Measurements from ENCODE around the gene SAPCD1.
A peak's percentile ranks its signal among the peaks of the same experiment; 100 is the strongest.

The SAPCD1 gene

DNA sequence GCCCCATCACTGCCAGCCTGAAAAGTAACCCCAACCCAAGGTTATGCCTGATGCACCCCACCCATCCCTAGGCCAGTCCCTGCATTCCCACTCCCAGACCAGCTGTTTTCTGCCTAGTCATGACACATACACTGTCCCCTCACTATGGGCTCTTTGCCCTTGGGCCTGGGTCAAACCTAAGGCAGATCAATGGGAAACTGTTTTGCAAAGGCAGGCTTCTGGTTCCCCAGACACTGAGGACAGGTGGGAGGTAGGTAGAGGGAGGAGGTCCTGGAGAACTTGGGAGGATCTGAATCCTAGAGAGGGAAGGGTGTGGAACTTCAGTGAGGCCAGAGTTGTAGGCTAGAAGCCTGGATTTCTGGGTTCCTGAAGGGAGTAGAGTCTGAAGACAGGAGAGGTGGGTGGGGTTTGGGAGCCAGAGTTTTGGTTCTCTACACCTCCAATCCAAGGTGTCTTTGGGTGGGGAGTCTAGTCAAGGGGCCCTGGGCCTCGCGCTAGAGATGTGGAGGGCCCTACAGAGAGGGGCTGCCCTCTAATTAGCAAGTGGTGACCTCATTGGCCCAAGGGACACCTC is 28.1 kb upstream of the SAPCD1 start:
- no peaks in the 10 kb centered on the region for H3K9me3 Mint-ChIP-seq
- H3K36me3 Mint-ChIP-seq (ENCODE audit: insufficient read depth): peaks cover 63% of the 10 kb centered on the region
- H3K4me3 Mint-ChIP-seq: peak overlapping the region; percentile 96
- no peak for ATAC-seq (replicated peaks; ENCODE audit: extremely low read depth, poor library complexity, severe bottlenecking)
- peaks cover 81% of the 10 kb centered on the region for H3K4me1 Mint-ChIP-seq
- H3K27me3 Mint-ChIP-seq: no peaks in the 10 kb centered on the region
- peak overlapping the region; percentile 92 for H3K27ac Mint-ChIP-seq (ENCODE audit: low read depth)
- DNase-seq (ENCODE audit: low spot score in 2 of 2): no peak

DNA sequence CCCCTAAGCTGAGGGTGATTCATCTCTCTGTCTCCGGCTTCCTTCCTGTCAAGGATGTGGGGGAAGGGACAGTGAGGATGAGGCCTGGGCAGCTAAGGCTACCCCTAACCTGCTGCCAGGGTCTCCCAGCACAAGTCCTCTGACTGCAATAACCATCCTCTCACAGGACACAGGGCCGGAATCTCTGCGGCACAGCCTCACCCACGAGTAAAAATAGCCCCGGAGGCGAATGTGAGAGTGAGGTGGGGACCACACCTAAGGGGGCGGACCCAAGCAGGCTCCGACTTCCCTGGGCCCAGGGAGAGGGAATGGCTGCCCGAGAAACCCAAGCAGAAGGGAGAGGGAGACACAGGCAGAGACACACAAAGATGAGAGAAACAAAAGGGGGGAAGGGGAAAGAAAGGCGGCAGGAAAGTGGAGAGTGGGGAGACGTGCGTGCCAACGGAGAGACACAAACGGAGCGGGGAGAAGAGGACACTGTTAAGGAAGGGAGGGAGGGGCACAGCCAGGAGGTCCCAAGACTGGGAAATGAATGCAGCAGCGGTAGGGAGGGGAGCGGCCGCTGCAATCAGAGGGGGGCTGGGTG is 27.5 kb upstream of the SAPCD1 start:
- peak; percentile 24 for ATAC-seq (replicated peaks; ENCODE audit: extremely low read depth, poor library complexity, severe bottlenecking)

DNA sequence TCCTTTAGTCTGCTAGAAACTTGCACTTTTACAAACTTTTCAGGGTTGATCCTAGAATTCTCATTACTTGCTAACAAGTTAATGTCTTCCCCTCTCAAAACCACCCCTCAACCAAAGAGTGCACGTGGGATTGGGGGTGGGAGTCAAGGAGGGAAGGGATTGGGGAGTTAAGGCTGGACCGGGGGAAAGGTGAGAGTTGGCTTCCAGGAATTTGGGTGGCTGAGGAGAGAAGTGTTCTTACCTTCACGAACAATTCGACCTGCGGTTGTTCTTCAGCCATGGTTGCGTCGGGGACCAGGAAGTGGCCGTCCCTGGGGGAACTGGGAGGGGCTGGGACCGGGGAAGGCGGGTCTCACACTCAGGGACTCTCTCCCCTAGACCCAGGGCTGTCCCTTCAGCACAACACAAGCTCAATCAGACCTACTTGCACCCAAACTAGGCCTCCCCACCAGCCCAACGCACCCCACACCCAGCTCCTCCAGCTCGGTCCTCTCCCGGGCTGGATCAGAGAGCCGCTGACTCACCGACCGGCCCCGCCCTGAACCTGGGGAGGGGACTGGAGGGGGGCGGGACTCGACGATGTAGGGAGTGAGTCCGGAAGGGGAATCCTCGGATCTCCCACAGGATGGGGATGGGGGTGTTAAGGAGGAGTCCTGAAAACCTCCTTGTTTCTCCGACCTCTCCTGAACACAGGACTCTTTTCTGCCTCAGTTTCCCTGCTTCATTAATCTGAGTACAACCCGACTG is 26.3 kb upstream of the SAPCD1 start, which contains the start of gene CLIC1:
Gene CLIC1, minus strand, starts transcription at position 510 of the 747 bp plus-strand sequence. Its CDS starts 230 bp downstream, at position 280.
- Mint-ChIP-seq H3K27me3 (no peaks in the 10 kb centered on the region), H3K4me1 (peaks cover 78% of the 10 kb centered on the region), H3K4me3 (peak within 1 kb of the TSS; percentile 96), H3K27ac (ENCODE audit: low read depth) (peak within 1 kb of the TSS; percentile 92), H3K9me3 (no peaks in the 10 kb centered on the region), H3K36me3 (ENCODE audit: insufficient read depth) (peaks cover 61% of the 10 kb centered on the region)
- DNase-seq (ENCODE audit: low spot score in 2 of 2): no peak
- ATAC-seq (replicated peaks; ENCODE audit: extremely low read depth, poor library complexity, severe bottlenecking): peak; percentile 7

More for the DNA sequence above, 27.5 kb upstream of the SAPCD1 start:
- H3K9me3 Mint-ChIP-seq: no peaks in the 10 kb centered on the region
- H3K27ac Mint-ChIP-seq (ENCODE audit: low read depth): peak overlapping the region; percentile 92
- DNase-seq (ENCODE audit: low spot score in 2 of 2): no peak
- peak overlapping the region; percentile 96 for H3K4me3 Mint-ChIP-seq
- peaks cover 81% of the 10 kb centered on the region for H3K4me1 Mint-ChIP-seq
- H3K36me3 Mint-ChIP-seq (ENCODE audit: insufficient read depth): peaks cover 67% of the 10 kb centered on the region
- H3K27me3 Mint-ChIP-seq: no peaks in the 10 kb centered on the region

DNA sequence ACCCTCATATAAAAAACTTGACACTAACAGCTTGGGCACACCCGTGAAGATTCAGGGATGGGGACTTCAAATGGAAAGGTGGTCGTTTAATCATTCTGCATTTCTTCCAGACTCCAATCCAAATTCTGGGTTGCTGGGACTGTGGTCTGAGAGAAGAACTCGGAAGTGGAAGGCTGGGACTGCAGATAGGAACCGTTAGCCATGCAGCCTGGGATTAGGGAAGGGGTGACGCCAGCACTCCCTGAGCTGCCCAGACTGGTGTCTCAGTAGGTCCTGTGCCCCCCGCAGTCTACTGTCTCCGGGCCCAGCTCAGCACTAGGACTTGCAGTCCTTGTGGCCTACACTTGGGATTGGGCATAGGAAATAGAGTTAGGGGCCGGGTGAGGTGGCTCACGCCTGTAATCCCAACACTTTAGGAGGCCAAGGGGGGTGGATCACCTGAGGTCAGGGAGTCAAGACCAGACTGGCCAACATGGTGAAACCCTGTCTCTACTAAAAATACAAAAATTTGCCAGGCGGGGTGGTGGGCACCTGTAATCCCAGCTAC is 25.6 kb upstream of the SAPCD1 start:
- Mint-ChIP-seq H3K27me3 (no peaks in the 10 kb centered on the region), H3K4me1 (peaks cover 78% of the 10 kb centered on the region), H3K36me3 (ENCODE audit: insufficient read depth) (peaks cover 55% of the 10 kb centered on the region), H3K9me3 (no peaks in the 10 kb centered on the region), H3K27ac (ENCODE audit: low read depth) (peak overlapping the region; percentile 92), H3K4me3 (peak overlapping the region; percentile 96)
- DNase-seq (ENCODE audit: low spot score in 2 of 2) (no peak), ATAC-seq (replicated peaks; ENCODE audit: extremely low read depth, poor library complexity, severe bottlenecking) (no peak)

- DNase-seq (ENCODE audit: low spot score in 2 of 2): no peak
Measured at GRCh38 chr6:31737315-31737990, 25.0 kb upstream of the SAPCD1 start.

GRCh38 chr6:31737991-31738979 is 24.2 kb upstream of the SAPCD1 start:
- H3K4me3 Mint-ChIP-seq: peak overlapping the region; percentile 96
- peaks cover 74% of the 10 kb centered on the region for H3K4me1 Mint-ChIP-seq
- H3K27me3 Mint-ChIP-seq: no peaks in the 10 kb centered on the region
- H3K36me3 Mint-ChIP-seq (ENCODE audit: insufficient read depth): peaks cover 42% of the 10 kb centered on the region
- no peaks in the 10 kb centered on the region for H3K9me3 Mint-ChIP-seq
- peak; percentile 35 for ATAC-seq (replicated peaks; ENCODE audit: extremely low read depth, poor library complexity, severe bottlenecking)
- peak overlapping the region; percentile 92 for H3K27ac Mint-ChIP-seq (ENCODE audit: low read depth)
- peak in 1 of 2 donors; percentile 48 for DNase-seq (ENCODE audit: low spot score in 2 of 2)

More at GRCh38 chr6:31737315-31737990, 25.0 kb upstream of the SAPCD1 start:
- Mint-ChIP-seq H3K9me3 (no peaks in the 10 kb centered on the region), H3K36me3 (ENCODE audit: insufficient read depth) (peaks cover 50% of the 10 kb centered on the region), H3K4me1 (peaks cover 78% of the 10 kb centered on the region), H3K27ac (ENCODE audit: low read depth) (peak overlapping the region; percentile 92), H3K4me3 (peak overlapping the region; percentile 96), H3K27me3 (no peaks in the 10 kb centered on the region)
- ATAC-seq (replicated peaks; ENCODE audit: extremely low read depth, poor library complexity, severe bottlenecking): no peak

DNA sequence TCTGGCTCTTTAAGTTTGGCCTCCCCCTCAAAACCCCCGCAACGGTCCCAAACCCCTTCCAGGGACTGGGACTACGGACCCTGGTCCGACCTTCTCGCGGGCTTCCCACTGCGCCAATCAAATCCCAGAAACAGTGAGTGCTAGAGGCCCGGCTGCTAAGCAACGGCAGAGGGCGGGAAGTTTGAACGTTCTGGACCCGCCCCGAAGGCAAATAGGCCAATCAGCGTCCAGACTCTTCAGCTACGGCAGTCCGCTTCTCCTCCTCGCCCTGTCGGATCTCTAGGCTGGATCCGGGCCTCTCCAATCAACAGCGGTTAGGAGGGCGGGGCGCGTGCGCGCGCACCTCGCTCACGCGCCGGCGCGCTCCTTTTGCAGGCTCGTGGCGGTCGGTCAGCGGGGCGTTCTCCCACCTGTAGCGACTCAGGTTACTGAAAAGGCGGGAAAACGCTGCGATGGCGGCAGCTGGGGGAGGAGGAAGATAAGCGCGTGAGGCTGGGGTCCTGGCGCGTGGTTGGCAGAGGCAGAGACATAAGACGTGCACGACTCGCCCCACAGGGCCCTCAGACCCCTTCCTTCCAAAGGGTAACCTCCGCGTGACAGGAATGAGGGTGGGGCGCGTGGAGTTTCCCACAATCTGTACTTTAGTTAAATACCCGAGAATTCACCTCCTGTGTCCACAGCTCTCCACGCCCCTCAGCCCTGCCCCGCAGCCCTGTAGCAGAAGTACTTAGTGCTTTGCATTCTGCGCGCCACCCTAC is 22.6 kb upstream of the SAPCD1 start, which contains the start of gene MSH5:
Gene MSH5, plus strand, starts transcription at position 367 of the 758 bp plus-strand sequence. CDS start 462 bp downstream, outside the sequence.
- Mint-ChIP-seq H3K27ac (ENCODE audit: low read depth) (peak within 1 kb of the TSS; percentile 92), H3K4me1 (peaks cover 59% of the 10 kb centered on the region), H3K9me3 (no peaks in the 10 kb centered on the region), H3K36me3 (ENCODE audit: insufficient read depth) (peaks cover 31% of the 10 kb centered on the region), H3K27me3 (no peaks in the 10 kb centered on the region), H3K4me3 (peak within 1 kb of the TSS; percentile 96)
- DNase-seq (ENCODE audit: low spot score in 2 of 2) (peak; percentile 86 to 90), ATAC-seq (replicated peaks; ENCODE audit: extremely low read depth, poor library complexity, severe bottlenecking) (peak; percentile 91)

- Mint-ChIP-seq H3K9me3 (no peaks in the 10 kb centered on the region), H3K27ac (ENCODE audit: low read depth) (peak overlapping the region; percentile 92), H3K27me3 (no peaks in the 10 kb centered on the region), H3K4me3 (peak overlapping the region; percentile 96), H3K36me3 (ENCODE audit: insufficient read depth) (peaks cover 23% of the 10 kb centered on the region), H3K4me1 (peaks cover 51% of the 10 kb centered on the region)
- DNase-seq (ENCODE audit: low spot score in 2 of 2) (no peak), ATAC-seq (replicated peaks; ENCODE audit: extremely low read depth, poor library complexity, severe bottlenecking) (peak; percentile 5)
Measured at GRCh38 chr6:31740397-31741223, 21.8 kb upstream of the SAPCD1 start.

DNA sequence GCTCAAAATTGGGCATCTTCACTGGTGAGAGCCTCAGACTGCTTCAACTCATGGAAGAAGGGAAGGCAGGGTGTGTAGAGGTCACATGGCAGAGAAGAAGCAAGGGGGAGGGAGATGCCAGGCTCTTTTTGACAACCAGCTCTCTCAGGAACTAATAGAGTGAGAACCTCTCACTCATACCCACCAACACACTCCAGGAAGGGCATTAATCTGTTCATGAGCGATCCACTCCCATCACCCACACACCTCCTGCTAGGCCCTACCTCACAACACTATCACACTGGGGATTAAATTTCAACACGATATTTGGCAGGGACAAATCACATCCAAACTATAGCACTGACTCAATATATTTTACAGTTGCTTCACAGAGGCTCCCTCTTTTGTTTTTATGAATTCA is 20.6 kb upstream of the SAPCD1 start:
- peaks cover 20% of the 10 kb centered on the region for H3K36me3 Mint-ChIP-seq (ENCODE audit: insufficient read depth)
- H3K9me3 Mint-ChIP-seq: no peaks in the 10 kb centered on the region
- peak overlapping the region; percentile 30 for H3K27ac Mint-ChIP-seq (ENCODE audit: low read depth)
- ATAC-seq (replicated peaks; ENCODE audit: extremely low read depth, poor library complexity, severe bottlenecking) (no peak), DNase-seq (ENCODE audit: low spot score in 2 of 2) (no peak)
- no peaks in the 10 kb centered on the region for H3K27me3 Mint-ChIP-seq
- peak overlapping the region; percentile 96 for H3K4me3 Mint-ChIP-seq
- peaks cover 39% of the 10 kb centered on the region for H3K4me1 Mint-ChIP-seq

DNA sequence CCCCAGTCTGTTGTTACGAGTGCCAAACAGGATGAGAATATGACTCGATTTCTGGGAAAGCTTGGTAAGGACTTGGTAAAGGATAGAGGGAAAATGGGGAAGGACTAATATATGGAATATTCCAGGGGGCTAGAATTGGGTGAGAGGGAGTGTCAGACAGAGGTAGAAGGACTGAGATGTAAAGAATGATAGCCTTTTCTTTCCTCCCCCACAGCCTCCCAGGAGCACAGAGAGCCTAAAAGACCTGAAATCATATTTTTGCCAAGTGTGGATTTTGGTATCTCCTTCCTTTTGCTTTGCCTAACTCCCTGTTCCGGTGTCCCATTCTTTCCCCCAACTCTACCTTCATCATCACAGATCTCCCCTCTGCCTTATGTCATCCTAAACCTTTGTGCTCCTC is 19.6 kb upstream of the SAPCD1 start:
- peaks cover 29% of the 10 kb centered on the region for H3K4me1 Mint-ChIP-seq
- H3K9me3 Mint-ChIP-seq: no peaks in the 10 kb centered on the region
- ATAC-seq (replicated peaks; ENCODE audit: extremely low read depth, poor library complexity, severe bottlenecking) (no peak), DNase-seq (ENCODE audit: low spot score in 2 of 2) (no peak)
- no peak overlapping the region for H3K27ac Mint-ChIP-seq (ENCODE audit: low read depth)
- no peaks in the 10 kb centered on the region for H3K27me3 Mint-ChIP-seq
- H3K4me3 Mint-ChIP-seq: no peak overlapping the region
- peaks cover 19% of the 10 kb centered on the region for H3K36me3 Mint-ChIP-seq (ENCODE audit: insufficient read depth)
